Measurements from ENCODE around the gene SNX5.

- TF ChIP-seq EZH2 (IDR thresholded peaks at IDR 0.05) (no peak), POLR2AphosphoS5 (IDR thresholded peaks at IDR 0.05; ENCODE audit: borderline replicate concordance, low read depth, low read length) (no peak), FOXP2 (optimal IDR thresholded peaks at IDR 0.05; ENCODE audit: control extremely low read depth, extremely low read length, insufficient read depth) (no peak)
These were observed 10.9 kb downstream of the SNX5 start for GRCh38 chr20:17957505-17958363.

Measured in SK-N-MC (cell line).